HG03558 (cell line): ENCODE measurements around the gene PLA2G2A.
"Not testable (repeated sequence)": the region's sequence is repeated elsewhere in the genome, so short reads cannot be mapped to it uniquely, and the experiment has no call there.

ENCODE experiments used
- ATAC-seq: cut with Tn5 transposase; IDR thresholded peaks from one replicate; pipeline ENCODE4 v1.9.1; 2021; ENCODE audit warnings: moderate number of reproducible peaks; ENCODE audit not compliant: unreplicated experiment; ENCODE audit errors: extremely low read depth

The PLA2G2A gene

GRCh38 chr1:19938472-19938871 is 40.9 kb downstream of the PLA2G2A start:
- no peak for ATAC-seq

- no peak for ATAC-seq
These were observed 43.2 kb downstream of the PLA2G2A start for GRCh38 chr1:19936061-19936750.

- ATAC-seq, result no peak
These were observed 45.1 kb downstream of the PLA2G2A start for GRCh38 chr1:19934336-19934735.

- ATAC-seq, result no peak
These were observed 46.6 kb downstream of the PLA2G2A start for GRCh38 chr1:19932866-19933265.

- ATAC-seq, result not testable (repeated sequence)
These were observed 52.3 kb downstream of the PLA2G2A start for GRCh38 chr1:19927130-19927421.

GRCh38 chr1:19926296-19927129 is 52.9 kb downstream of the PLA2G2A start:
- no peak for ATAC-seq
